ENCODE measurements around the gene ABTB1. TPM values are rescaled to one million over a fixed set of nuclear protein-coding genes. Genes with fewer than 3 reads are reported as not detected.
"Not testable (repeated sequence)": the region's sequence is repeated elsewhere in the genome, so short reads cannot be mapped to it uniquely, and the experiment has no call there.

ABTB1 gene
- total RNA-seq, 1 donor = 8.2 TPM

- H3K4me3 ChIP-seq (ENCODE audit: low read depth, low read length) = no peak overlapping the region
- DNase-seq (ENCODE audit: low read depth) = no peak
- TF ChIP-seq CTCF (IDR thresholded peaks at IDR 0.05; ENCODE audit: insufficient read depth, low read length) = no peak
These were observed 22.5 kb upstream of the ABTB1 start for GRCh38 chr3:127650236-127650635.

DNA sequence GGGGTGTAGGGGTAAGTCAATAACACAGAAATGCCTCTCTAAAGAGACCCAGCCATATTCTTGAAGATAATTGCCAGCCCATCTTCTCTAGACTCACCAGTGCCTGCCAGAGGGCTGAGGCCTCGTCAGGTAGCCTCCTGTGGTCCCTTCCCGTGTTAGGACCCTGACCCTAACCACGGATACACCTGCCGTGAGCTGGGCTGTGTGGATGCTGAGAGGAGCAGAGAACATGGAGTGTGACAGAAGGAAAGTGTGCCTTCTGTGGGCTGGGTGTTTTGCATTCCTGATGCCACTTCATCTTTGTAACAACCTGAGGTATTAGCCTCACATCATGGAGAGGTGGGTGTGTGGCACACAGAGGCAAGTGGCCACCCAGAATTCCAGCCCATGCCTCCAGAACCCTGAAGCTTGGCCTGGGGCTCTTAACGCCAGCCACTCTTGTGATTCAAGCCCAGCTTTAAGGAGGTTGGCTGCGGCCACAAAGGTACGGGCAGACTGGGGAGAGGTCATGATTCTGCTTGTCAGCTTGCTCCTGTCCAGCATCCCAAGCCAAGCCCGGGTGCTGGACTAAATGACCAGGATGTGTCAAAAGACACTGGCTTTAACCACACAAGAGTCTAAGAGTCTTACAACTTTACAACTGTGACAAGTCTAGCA, 21.1 kb upstream of the ABTB1 start:
- H3K4me3 ChIP-seq (ENCODE audit: low read depth, low read length) = no peak overlapping the region
- no peak for DNase-seq (ENCODE audit: low read depth)
- no peak for TF ChIP-seq CTCF (IDR thresholded peaks at IDR 0.05; ENCODE audit: insufficient read depth, low read length)

DNA sequence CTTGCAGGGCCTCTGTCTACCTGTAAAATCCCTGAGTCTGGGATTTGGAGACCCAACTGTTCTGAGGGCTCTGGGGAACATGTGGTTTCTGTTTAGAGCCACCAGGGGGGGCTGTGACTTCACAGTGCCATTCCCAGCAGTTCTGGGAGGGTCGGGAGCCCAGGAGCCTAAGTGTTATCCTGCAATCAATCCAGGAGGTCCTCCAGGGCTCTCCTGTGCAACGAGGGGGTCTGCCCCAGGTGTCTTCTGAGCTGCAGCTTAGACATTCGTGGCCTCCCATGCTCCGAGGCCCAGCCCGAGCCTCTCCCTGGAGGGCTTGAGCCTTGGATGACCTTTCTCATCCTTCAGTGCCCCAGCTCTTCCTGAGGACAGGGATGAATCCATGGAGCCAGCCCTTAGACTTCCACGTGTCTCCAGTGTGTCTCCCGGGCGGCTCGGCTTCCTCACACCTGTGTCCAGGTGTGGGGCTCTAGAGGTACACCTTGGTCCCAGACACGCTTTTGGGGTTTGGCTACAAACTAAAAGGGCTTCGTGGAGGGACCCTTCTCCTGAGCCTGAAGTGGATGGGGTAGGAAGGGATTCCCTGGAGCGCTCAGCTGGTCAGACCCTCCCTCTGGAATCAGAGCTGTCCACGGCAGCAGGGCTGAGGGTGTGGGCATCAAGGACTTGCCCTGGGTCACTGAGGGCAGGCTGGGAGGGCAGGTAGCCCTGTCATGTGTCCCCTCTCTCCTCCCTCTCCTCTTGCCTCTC, 20.3 kb upstream of the ABTB1 start:
- peak; percentile 87 for TF ChIP-seq CTCF (IDR thresholded peaks at IDR 0.05; ENCODE audit: insufficient read depth, low read length)
- no peak overlapping the region for H3K4me3 ChIP-seq (ENCODE audit: low read depth, low read length)
- peak; percentile 67 for DNase-seq (ENCODE audit: low read depth)

GRCh38 chr3:127654374-127654773, 18.4 kb upstream of the ABTB1 start:
- H3K4me3 ChIP-seq (ENCODE audit: low read depth, low read length) = no peak overlapping the region
- DNase-seq (ENCODE audit: low read depth) = no peak
- no peak for TF ChIP-seq CTCF (IDR thresholded peaks at IDR 0.05; ENCODE audit: insufficient read depth, low read length)

DNA sequence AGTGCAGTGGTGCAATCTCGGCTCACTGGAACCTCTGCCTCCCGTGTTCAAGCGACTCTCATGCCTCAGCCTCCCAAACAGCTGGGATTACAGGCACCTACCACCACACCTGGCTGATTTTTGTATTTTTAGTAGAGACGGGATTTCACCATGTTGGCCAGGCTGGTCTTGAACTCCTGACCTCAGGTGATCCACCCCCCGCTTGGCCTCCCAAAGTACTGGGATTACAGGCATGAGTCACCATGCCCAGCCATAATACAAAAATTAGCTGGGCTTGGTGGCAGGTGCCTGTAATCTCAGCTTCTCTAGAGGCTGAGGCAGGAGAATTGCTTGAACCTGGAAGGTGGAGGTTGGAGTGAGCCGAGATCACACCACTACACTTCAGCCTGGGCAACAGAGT, 17.8 kb upstream of the ABTB1 start:
- not testable (repeated sequence) for H3K4me3 ChIP-seq (ENCODE audit: low read depth, low read length); DNase-seq (ENCODE audit: low read depth)

DNA sequence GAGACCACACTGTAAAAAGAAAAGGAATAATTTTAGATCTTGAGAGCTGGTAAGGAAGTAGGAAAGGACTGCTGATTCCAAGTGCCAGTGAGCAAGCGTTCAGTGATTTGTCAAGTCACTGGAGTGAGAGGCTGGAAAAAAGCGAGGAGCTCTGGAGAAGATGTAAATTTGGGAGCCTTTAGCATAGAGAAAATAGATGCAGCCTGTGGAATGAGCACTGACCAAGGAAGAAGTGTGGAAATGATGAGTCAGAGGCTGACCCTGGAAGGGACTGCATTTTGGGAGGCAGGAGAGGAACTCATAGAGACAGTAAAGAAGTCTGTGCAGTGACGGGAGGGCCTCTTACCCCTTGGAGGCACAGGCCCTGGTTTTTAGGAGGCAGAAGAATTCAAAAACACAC, 17.1 kb upstream of the ABTB1 start:
- DNase-seq (ENCODE audit: low read depth) = peak; percentile 77
- no peak overlapping the region for H3K4me3 ChIP-seq (ENCODE audit: low read depth, low read length)
- no peak for TF ChIP-seq CTCF (IDR thresholded peaks at IDR 0.05; ENCODE audit: insufficient read depth, low read length)

- TF ChIP-seq CTCF (IDR thresholded peaks at IDR 0.05; ENCODE audit: insufficient read depth, low read length) = no peak
- H3K4me3 ChIP-seq (ENCODE audit: low read depth, low read length) = no peak overlapping the region
- no peak for DNase-seq (ENCODE audit: low read depth)
These were observed 15.8 kb upstream of the ABTB1 start for GRCh38 chr3:127656906-127657305.

Measured in fibroblast of the aortic adventitia (primary cell).